HG03175 (cell line): ENCODE results near the gene POLR1C.
"Not testable (repeated sequence)": the region's sequence is repeated elsewhere in the genome, so short reads cannot be mapped to it uniquely, and the experiment has no call there.

Experiments used
- ATAC-seq: cut with Tn5 transposase; IDR thresholded peaks from one replicate; pipeline ENCODE4 v1.9.1; 2021; ENCODE audit warnings: mild to moderate bottlenecking, moderate library complexity; ENCODE audit not compliant: unreplicated experiment

POLR1C gene

GRCh38 chr6:43557620-43558019 lies 40.7 kb downstream of the POLR1C start:
- not testable (repeated sequence) for ATAC-seq

- no peak for ATAC-seq
Measured at GRCh38 chr6:43559328-43559727, 42.4 kb downstream of the POLR1C start.

GRCh38 chr6:43570876-43571441 lies 54.1 kb downstream of the POLR1C start:
- no peak for ATAC-seq
